ENCODE data around the gene ASTL.
"Not testable (repeated sequence)": the region's sequence is repeated elsewhere in the genome, so short reads cannot be mapped to it uniquely, and the experiment has no call there.

The ASTL gene

DNA sequence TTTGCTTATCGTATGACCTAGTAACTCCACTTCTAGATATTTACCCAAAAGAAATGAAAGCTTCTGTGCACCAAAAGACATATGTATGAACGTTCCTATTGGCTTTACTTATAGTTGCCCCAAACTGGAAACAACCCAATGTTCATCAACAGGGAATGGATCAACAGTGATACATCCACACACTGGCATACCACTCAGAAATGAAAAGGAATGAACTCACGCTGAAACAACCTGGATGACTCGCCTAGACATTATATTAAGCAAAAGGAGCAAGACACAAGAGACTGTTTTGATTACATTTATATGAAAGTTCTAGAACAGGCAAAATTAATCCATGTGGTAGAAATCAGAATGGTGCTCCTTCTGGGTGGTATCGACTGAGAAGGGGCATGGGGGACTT is 40.9 kb downstream of the ASTL start:
- DNase-seq, result no peak

GRCh38 chr2:96095116-96095636 is 43.1 kb downstream of the ASTL start:
- no peak for DNase-seq

DNA sequence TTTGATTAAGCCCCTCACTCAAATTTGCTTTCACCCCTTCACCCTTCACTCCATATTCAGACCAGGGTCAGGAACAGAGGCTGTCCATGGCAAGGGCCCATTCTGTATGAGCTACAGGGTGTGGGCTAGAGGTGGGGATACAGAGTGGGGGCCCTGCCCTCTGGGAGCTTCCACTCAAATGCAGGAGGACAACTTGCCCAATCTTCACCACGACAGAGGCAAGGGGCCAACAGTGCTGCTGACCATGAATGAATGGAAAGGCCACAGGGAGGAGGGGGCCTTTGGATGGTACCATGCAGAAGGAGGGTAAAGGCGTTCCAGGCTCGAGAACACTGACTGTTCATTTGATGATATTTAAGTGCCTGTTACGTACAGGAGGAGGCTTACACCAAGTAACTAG is 44.8 kb downstream of the ASTL start:
- no peak for DNase-seq

GRCh38 chr2:96092951-96093350 is 45.4 kb downstream of the ASTL start:
- no peak for DNase-seq

DNA sequence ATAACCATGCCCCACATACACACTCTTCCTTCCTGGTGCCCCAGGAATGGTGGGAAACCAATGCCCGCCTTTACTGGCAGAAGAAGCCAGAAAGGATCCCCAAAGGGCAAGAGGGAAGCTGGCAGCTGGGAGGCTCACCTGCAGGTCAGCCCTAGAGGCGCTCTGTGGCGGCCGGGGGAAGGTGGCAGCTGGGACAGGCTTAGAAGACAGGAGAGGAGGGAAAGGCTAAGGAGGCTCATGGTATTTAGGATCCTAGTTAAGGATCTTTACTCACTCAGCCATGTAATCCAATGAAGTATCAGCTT is 45.8 kb downstream of the ASTL start:
- DNase-seq, result no peak

GRCh38 chr2:96091711-96092572 is 46.4 kb downstream of the ASTL start:
- DNase-seq, result peak in 1 of 2 experiments; percentile 12

DNA sequence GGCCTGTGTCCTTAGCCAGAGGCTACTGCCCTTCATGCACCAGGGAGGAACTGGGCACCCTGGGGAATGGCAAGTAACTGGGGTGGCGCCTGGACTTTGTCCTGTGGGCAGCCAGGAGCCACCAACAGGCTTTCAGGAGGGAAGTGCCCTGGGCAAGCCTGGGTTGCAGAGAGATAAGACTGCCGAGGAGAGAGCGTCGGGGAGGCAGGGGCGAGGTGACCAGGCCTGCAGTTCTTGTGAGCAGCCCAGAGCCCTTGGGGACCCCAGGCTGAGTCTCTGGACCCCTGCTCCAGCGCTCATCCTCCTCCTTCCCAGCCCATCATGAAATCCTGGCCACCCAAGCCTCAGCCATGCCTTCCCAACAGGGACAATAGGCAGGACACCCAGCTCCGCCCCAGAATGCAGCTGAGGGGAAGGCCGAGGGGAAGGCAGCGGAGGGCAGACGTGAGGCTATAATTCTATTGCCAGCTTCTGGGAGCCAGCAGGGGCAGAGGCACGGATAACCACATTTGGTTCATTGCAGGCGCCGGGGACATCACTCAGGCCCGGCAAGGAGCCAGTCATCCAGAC is 47.1 kb downstream of the ASTL start:
- no peak for DNase-seq

- no peak for DNase-seq
Observed at GRCh38 chr2:96090196-96090926, 47.9 kb downstream of the ASTL start.

GRCh38 chr2:96089356-96090195 is 48.7 kb downstream of the ASTL start:
- peak; percentile 10 to 11 for DNase-seq

DNA sequence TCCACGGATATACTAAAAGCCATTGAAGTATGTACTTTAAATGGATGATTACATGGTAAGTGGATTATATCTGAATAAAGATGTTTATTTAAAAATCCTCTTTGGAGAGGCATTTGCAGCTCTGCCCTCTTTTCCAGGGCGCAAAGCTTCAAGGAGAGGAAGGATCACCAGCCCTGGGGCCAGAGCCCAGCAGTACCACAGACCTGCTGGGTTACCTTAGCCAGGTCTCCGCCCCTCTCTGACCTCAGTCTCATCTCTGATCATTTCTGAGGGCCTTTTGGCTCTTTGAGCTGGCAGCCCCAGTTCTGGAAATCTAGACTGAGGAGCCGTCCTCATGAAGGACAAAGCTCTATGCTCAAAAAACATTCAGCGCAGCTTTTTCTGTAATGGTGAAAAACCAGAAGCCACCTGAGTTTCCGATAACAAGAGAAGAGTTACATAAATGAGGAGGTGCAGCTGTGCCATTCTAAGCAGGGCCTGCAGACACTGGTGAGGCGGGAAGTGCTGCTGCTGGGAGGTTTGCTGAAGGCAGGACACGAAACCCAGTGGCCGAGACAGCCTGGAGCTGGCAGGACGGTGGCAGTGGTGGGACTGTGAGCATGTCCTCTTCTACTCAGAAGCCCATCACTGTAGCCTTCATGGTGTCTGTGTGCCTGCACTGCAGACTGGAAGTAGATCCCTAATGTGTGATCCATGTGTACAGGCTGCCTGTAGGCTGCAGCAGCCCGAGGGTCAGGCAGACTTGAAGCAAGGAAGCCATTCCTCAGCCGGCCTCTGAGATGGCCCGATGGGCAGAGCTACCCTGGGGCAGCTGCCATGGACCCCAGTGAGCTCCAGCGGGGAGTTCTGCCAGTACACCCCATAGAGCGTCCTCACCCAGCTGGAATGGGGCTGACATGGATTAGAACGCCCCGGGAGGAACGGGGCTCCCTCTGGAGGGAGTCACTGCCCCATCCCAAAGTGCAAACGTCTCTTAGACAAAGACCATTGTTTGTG is 49.7 kb downstream of the ASTL start:
- DNase-seq, result peak; percentile 11

DNA sequence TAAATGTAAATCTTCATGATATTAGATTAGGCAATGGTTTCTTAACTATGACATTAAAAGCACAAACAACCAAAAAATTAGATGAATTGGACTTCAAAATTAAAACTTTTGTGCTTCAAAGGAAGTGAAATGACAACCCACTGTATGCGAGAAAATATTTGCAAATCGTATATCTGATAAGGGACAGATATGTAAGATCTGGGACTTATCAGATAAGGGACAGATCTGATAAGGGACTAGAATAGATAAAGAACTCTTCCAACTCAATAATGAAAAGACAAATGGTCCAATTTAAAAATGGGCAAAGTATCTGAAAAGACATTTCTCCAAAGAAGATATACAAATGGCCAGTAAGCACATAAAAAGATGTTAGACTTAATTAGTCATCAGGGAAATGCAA is 51.2 kb downstream of the ASTL start:
- DNase-seq, result no peak

GRCh38 chr2:96085541-96086355 is 52.6 kb downstream of the ASTL start:
- DNase-seq, result peak in 1 of 2 experiments; percentile 5

DNA sequence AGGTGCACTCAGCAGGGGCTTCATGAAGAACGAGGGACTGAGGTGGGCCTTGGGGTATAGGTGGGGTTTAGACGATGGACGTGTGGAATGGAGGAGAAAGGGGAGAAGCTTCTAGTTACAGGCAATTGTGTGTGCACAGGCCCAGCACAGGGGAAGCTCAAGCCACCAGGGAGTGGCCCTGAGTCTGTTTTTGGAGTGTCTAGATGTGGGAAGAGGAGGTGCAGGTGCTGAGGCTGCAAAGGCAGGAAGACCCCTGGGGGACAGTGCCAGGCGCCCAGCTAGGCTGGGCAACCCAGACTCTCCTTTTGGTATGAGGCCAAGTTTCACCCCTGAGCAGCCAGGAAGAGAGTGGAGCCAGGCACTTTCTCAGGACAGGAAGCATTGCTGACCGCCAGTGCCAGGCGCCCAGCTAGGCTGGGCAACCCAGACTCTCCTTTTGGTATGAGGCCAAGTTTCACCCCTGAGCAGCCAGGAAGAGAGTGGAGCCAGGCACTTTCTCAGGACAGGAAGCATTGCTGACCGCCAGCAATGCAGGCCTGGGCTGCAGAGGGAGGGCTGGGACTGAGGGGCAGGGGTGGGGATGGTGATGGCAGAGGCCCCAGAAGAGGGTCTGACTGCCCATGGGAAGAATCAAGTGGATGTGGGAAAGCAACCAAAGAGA is 53.3 kb downstream of the ASTL start:
- not testable (repeated sequence) for DNase-seq

DNA sequence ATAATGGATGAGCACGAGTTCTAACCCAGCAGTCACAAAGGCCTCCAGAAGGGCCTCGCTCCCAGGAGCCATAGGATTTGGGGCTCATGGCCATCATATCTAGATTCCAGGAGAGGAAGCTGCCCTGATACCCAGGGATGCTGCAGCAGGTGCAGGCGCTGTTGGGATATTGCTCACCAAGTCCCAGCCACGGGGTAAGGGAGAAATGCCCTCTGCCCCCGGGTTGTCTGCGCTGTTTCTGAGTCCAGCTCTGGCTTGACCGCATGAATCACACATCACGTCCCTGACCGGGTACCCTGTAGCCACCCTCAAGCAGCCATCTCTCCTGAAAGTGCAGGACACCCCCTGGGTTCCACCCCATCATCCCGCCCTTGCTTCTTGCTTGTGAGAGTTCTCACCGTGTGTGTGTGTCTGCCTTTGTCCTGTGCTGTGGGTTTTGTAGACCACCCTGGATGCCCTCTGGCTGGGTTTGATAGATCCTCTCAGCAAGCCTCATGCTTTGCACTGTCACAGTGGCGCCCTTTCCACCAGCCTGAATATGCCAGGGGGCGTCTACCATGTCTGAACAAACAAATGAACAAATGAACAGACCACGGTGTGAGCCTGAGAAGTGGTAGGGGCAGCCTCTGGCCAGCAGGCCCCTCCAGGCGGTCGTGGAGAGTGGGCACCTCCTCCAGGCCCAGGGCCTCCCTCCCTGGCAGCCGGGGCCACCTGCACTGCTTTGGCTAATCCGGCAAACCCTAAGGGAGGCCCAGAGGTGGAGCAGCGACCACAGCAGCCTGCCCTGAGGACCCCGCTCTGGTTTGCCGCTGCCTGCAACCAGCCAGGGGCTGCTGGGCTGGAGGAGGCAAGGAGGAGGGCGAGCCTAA is 54.1 kb downstream of the ASTL start:
- peak in 1 of 2 experiments; percentile 8 for DNase-seq

DNA sequence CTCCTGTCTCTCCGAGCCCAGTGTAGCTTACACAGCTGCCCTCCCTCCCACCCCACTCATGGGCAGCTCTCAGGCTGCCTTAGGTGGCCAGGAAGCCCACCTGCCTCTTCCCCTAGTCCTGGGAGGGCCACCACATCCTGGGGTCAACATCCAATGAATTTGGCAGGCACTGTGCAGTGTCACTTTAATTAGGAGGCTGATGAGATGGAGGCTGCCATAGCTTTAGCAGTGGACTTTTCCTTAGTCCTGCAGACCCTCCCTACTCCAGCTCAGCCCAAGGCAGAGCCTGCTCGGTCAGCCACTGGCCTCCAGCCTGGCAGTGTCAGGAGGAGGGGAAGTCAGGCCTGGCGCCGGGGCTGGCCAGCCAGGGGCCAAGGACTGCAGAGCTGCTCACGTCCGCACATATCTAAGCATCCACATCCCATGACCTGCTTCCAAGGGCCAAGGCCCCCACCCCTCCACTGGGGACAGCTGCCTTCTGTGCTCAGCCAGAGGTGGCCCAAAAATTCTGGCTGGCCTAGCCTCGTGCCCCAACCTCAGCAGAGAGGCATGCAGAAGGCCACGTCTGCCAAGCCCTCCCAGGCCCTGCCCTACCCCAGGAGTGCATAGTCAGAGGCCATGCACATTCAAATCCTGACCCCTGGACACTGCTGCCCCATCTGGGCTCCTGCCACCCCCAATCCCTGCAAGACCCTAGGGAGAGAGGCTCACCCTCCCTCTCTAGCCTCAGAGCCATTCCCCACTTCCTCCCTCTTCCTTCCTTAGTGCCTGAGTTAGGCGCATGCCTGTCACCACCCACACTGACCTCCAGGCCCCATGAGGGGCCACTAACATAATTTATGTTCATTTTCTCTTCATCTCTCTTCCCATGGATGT is 55.0 kb downstream of the ASTL start:
- peak in 1 of 2 experiments; percentile 13 for DNase-seq

DNA sequence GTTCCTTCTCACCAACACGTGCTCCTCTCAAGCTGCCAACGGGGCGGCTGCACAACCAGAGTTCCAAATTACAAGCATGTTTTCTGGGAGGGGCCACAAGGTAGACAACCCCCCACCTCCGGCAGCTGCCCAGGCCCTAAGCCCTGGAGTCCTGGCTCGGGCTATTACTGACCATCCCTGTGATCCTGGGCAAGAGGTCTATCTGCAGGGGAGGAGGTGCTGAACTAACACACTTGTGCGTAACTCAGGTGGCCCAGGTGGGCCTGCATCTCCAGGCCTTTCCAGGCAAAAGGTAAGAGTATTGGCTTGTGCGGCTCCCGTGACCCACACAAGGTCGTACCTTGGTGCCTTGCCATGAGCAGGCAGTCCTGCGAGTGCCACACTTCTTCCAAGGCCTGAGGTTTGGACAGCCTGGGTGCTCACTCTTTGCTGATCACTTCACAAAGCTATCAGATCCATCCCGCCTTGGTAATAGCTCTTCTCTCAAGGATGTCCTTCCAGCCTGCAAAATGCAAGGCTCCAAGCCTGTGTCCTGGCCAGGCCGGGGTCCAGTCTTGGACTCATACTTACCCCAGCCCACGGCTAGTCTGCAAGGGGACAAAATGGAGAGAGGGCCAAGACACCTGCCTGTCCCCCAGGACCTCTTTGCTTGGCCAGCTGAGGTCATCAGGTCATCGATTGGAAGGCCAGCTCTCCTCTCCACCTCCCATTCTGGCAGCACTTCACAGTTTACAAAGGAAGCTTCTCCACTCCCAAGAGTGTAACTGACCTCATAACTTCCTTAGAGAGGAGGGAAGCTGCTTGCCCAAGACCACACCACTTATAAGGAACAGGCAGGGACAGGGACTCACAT is 55.9 kb downstream of the ASTL start:
- DNase-seq, result peak in 1 of 2 experiments; percentile 7

GRCh38 chr2:96081042-96081441 is 57.3 kb downstream of the ASTL start:
- no peak for DNase-seq

Measured in activated T-cell treated with anti-CD3 and anti-CD28 coated beads, Interleukin-2, amount 50 U/mL, for 48 hours (primary cell).